Measurements from ENCODE around the gene OPTC.

The OPTC gene

DNA sequence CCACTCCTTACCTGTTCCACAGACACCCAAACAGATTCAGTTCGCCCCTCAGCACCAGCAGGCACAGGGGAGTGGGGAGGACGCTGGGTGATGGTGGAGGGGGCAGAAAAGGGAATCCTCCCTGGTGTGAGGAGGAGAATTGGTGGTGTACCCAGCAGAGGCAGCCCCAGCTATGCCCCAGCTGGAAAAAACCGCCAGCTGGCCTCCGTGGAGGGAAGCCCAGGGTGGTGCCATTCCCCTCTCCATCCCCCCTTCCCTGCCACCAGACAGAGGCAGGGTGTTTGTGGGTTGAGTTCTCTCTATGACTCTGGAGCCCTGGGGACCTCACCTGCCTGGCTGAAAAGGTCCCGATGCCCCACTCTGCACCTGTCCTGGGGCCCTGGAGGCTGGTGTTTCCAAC, 27.9 kb downstream of the OPTC start:
- TF ChIP-seq, protein P1, sequence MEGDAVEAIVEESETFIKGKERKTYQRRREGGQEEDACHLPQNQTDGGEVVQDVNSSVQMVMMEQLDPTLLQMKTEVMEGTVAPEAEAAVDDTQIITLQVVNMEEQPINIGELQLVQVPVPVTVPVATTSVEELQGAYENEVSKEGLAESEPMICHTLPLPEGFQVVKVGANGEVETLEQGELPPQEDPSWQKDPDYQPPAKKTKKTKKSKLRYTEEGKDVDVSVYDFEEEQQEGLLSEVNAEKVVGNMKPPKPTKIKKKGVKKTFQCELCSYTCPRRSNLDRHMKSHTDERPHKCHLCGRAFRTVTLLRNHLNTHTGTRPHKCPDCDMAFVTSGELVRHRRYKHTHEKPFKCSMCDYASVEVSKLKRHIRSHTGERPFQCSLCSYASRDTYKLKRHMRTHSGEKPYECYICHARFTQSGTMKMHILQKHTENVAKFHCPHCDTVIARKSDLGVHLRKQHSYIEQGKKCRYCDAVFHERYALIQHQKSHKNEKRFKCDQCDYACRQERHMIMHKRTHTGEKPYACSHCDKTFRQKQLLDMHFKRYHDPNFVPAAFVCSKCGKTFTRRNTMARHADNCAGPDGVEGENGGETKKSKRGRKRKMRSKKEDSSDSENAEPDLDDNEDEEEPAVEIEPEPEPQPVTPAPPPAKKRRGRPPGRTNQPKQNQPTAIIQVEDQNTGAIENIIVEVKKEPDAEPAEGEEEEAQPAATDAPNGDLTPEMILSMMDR (conservative IDR thresholded peaks at IDR 0.05) = no peak
- H3K27ac ChIP-seq = no peak overlapping the region

DNA sequence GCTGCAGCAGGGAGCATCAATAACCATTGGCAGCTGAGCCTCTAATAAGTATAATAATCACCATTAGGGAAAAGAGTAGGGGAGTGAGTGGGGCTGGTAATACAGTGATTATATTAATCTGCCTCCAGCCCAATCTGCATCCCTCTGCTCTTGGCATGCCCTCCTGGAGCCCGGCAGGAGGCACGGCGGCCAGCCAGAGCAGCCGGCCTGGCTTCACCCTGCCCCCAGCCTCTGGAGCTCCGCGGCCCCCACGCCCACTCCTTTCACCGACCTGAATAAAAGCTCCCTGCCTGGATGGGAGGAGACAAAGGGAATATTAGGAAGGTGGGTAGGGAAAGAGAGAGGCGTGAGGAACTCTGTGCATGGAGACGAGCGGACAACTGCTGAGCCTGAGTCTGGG, 28.3 kb downstream of the OPTC start:
- TF ChIP-seq, protein P1 (conservative IDR thresholded peaks at IDR 0.05) = no peak
- H3K27ac ChIP-seq = no peak overlapping the region

DNA sequence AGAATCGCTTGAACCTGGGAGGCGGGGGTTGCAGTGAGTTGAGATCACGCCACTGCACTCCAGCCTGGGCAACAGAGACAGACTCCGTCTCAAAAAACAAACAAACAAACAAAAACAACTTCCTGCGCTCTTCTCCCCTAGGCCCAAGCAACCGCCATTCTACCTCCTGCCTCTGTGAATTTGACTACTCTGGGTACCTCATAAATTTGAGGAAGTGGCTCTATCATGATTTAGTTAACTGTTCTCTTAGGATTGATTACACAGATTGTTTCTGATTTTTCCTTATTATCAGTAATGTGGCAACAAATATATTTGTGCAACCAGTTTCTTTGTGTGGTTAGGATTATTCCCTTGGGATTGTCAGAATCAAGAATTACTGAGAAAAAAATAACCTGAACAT, 29.7 kb downstream of the OPTC start:
- TF ChIP-seq, protein P1 (conservative IDR thresholded peaks at IDR 0.05) = no peak
- no peak overlapping the region for H3K27ac ChIP-seq

DNA sequence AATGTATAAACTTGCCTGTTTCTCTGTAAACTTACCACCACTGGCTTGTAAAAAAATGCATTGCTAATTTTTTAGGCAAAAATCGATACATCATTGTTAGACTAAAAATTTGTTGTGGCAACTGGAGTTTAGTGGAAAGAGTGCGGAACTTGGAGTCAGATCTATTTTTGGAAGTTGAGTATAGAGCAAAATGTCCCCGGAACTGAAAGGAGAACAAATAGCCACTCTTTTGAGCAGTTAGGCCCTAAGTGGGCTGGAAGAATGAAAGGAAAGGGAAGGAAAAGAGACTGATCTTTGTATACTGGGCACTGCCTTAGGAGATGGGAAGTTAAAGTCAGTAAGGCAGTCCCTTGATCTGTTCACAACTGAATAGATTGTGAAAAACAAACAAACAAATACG, 30.2 kb downstream of the OPTC start:
- TF ChIP-seq, protein P1 (conservative IDR thresholded peaks at IDR 0.05) = no peak
- no peak overlapping the region for H3K27ac ChIP-seq

DNA sequence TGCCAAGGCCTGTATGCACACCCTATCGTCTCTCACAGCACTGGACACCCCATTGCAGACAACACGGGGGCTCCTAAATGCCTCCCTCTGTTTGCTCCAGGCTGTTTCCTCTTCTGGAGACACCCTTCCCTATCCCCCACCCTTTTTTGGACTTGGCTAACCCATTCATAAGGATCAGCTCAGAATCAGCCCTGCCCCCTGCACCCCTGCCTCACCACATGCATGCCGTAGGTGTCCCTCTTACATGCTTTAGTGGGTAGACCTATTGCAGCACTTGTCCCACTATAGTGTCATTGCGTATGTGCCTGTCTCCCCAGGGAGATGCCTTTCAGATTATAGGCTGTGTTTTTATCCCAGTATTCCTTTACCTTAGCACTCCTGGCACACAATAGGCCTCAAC, 30.9 kb downstream of the OPTC start:
- TF ChIP-seq, protein P1 (conservative IDR thresholded peaks at IDR 0.05) = no peak
- no peak overlapping the region for H3K27ac ChIP-seq

DNA sequence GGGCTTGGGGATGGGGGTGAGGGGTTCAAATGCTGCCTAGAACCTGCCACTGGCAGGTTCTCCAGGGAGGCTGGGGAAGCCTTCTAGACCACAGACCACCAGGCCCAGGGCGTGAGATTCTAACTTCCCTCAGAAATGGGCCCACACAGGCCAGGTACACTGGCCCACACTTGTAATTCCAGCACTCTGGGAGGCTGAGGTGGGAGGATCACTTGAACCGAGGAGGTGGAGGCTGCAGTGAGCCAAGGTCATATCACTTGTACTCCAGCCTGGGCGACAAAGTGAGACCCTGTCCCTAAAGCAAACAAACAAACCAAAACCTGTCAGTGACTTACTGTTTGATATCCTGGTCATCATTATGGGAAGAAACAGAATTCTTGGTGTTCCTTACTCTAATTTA, 31.7 kb downstream of the OPTC start:
- TF ChIP-seq, protein P1 (conservative IDR thresholded peaks at IDR 0.05) = no peak
- H3K27ac ChIP-seq = no peak overlapping the region

DNA sequence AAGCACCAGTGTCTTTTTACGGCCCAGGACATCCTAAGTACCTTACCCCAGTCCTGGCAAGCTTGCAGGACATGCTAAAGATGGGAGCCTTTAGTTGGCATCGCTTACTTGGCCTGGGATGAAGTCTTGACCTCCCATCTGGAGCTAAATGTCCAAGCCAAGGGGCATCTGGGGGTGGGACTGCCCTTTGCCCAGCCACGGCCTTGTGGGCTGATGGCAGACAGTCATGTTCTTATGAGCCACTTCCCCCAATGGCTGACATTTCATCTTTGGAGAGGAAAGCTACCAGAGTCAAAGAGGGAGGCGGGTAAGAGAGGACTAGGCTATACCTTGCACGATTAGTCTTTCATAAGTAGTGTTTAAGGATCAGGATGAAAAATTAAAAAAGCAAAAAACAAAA, 32.2 kb downstream of the OPTC start:
- no peak overlapping the region for H3K27ac ChIP-seq
- TF ChIP-seq, protein P1 (conservative IDR thresholded peaks at IDR 0.05) = no peak

DNA sequence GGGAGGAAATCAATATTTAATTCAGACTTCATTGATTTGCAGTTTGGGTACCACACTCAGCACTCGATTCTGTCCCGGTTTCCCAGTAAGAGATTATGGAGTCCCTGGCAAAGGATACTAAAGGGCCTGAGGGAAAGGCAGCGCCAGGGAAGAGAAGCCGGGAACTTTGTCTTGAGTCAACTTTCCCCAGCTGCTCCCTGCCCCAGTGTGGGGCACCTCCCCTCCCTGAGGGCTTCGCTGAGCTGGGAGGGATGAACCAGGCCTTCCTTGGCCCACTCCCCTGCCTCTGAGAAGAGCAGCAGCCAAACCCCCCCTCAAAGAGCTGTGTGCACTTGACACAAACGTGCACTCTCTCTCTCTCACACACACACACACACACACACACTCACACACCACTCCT, 32.6 kb downstream of the OPTC start:
- no peak overlapping the region for H3K27ac ChIP-seq
- TF ChIP-seq, protein P1 (conservative IDR thresholded peaks at IDR 0.05) = no peak
